CD4-positive, alpha-beta T cell treated with Interleukin-12 subunit alpha and Interleukin-12 subunit beta, for 1 hour (primary cell): ENCODE data around the gene KLHDC7B.

Experiments
- DNase-seq: peaks from one replicate; pipeline ENCODE4 v3.0.0-alpha.2; 2020

Gene KLHDC7B

DNA sequence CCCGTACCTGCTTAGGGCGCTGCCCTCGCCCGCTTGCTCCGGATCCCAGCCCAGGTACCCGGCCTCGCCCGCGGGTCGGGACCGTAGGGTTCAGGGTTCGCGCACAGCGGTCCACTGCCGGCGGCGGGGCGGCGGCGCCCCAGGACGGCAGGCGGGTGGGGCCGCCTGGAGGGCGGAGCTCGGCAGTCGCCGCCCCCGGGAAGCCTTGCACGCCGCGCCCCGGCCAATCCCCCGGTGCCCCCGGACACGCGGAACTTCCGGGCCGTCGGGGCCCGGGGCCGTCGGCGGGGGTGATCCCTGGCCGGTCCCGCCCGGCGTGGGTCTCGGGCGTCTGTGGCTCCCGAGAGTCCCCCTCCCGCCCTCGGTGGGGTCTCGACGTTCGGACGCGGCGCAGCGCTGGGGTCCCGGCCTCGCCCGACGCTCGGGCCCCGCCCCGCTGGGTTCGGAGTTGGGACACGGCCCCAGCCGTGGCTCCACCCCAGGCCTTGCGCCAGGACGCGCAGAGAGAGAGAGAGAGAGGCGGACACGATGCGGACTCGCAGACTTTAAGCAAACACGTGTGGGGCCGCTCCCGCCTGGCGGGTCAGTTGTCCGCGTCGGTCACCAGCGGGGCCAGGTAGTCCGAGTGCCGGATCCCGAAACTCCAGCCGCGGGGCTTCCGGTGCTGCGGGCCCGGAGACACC lies 15.7 kb upstream of the KLHDC7B start, which contains the start of gene TYMP:
TSS of gene TYMP (minus strand) at position 116 of the 683 bp plus-strand sequence. CDS start 303 bp downstream, outside the sequence.
- DNase-seq = peak; percentile 81

DNA sequence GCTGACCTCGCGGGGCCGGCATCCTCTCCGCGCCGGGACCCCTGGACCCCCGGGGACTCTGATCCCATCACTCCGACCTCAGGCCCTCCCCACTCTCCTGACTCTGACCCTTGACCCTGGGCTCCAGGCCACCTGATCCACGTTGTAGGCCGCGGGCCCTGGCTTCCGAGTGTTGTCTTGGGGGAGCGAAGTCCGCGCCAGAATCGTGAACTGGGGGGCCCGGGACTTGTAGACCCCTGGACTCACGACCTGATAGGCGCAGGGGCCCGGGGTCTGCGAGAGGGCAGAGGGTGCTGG lies 15.2 kb upstream of the KLHDC7B start:
- no peak for DNase-seq

DNA sequence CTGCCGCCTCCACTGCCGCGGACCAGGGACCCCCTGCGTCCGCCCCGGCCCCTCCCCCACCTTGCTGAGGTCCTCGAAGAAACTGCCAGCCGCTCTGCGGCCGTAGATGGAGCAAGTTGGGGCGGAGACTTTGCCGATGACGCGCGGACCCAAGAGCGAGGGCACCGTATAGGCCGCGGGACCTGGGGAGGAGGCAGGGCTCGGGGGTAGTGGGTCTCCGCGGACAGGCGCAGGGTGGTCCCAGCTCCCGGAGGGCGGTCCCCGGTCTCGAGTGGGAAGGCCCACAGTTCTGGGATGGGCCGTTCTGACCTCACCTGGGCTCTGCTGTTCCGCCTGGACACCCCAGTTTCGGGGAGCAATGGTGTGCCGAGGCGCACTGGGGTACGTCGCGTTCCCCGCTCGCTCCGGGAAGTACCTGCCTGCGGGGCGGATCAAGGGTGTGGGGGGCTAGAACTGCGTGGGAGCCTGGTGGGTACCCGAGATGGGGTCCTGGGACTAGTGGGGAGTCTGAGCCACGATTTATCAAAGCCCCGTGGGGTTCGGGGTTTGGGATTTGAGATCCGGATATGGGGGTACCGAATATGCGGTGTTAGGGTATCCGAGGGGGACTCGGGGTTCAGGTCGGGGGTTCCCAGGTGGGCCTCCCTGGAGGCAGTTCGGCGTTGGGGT lies 14.7 kb upstream of the KLHDC7B start:
- DNase-seq = peak; percentile 85

DNA sequence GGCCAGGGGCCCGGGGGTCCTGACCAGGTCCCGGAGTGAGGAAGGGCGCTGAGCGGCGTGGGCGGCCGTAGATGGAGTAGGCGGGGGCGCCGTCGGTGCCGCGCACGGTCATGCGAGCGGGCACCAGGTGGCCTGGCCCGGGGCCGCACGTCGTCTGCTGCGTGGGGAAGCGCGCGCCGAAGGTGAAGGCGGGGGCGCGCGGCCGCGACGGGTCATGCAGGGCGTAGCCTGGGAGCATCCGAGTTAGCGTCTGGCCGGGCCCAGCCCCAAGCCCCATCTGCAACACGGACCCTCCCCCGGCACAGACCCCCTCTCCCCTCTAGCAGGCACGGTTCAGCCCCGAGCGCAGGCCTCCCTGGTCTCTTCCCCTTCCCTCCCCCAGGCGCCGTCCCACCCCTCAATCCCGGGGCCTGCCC lies 14.1 kb upstream of the KLHDC7B start:
- DNase-seq = peak; percentile 74

DNA sequence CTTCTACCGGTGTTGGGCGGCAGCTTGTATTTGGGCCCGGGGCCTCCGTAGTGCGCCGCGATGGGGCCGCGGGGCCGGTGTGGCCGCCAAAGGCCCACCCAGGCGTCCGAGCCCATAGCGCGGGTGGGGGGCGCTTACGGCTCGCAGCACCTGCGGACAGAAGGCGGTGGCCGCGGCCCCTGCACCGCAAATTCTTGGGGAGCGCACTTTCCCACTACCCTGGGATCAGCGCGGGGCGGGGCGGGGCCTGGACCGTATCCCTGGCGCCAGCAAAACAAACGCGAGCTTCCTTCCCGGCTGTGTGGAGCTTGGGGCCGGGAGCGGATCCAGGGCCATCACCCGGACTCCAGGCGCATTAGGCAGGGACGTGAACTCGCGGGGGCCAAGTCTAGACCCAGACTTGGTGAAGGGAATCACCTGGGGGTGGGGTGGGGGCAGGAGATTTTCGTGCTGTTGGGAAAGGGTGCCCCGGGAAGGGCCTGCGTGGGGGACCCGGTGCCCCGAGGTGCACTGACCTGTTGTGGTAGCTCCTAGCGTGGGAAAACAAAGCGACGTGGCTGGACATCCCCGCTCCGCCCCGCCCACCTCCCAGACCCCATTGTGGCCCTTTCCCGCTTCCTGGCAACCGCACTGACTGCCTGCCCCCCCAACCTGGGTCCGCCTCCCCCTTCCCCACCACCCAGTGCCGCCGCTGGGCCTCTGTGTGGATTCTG lies 13.6 kb upstream of the KLHDC7B start:
- DNase-seq = peak; percentile 26

DNA sequence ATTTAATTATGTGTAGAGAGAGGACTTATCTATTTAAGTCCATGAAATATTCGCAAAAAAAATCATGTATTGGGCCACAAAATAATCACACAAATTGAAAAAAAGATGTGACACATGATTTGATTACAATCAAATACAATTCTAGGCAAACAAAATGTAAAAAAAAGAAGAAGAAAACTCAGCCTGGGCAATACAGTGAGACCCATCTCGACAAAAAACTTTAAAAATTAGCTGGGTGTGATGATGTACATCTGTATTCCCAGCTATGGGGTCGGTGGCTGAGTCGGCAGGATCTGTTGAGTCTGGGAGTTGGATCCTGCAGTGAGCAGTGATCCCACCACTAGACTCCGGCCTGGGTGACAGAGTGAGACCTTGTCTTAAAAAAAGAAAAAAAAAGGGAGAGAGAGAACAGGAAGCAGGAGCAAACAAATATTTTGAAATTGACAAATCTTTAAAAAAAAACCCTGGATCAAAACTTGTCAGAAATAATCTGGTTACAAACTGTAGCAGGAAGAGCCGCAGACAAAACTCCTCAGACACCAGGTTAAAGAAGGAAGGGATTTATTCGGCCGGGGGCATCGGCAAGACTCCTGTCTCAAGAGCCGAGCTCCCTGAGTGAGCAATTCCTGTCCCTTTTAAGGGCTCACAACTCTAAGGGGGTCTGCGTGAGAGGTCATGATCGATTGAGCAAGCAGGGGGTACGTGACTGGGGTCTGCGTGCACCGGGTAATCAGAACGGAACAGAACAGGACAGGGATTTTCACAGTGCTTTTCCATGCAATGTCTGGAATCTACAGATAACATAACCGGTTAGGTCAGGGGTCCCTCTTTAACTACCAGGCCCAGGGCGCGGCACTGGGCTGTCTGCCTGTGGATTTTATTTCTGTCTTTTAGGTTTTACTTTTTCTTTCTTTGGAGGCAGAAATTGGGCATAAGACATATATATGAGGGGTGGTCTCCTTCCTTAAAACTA lies 12.6 kb upstream of the KLHDC7B start:
- no peak for DNase-seq

DNA sequence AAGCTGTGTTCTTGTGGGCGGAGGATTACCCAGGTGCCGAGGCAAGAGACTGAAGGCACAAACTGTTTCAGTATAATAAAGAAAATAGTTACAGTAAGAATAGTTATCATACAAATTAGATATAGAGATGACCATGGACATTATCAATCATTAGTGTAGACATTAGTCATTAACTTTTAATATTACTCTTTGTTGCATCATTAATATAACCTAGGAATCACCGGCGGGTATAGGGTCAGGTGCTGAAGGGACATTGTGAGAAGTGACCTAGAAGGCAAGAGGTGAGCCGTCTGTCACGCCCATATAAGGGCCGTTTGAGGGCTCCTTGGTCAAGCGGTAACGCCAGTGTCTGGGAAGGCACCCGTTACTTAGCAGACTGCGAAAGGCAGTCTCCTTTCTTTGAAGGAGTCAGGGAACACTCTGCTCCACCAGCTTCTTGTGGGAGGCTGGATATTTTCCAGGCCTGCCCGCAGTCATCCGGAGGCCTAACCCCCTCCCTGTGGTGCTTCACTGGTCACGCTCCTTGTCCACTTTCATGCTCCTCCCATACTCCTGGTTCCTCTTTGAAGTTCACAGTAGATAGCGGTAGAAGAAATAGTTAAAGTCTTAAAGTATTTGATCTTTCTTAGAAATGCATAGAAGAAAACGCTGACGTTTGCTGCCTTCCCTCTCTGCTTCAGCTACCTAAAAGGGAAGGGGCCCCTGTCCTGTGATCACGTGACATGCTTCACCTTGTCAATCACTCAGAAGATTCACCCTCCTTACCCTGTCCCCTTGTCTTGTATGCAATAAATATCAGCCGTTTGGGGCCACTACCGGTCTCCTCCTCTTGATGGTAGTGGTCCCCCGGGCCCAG lies 11.6 kb upstream of the KLHDC7B start:
- peak; percentile 46 for DNase-seq

DNA sequence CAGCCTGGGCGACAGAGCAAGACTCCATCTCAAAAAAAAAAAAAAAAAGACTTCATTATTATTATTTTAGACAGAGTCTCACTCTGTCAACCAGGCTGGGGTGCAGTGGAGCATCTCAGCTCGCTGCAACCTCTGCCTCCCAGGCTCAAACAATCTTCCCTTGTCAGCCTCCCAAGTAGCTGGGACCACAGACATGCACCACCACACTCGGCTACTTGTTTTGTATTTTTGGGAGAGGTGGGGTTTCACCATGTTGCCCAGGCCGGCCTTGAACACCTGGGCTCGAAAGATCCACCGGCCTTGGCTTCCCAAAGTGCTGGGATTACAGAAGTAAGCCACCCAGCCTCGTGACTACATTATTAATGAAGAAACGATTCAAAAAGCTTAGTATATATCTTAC lies 10.6 kb upstream of the KLHDC7B start:
- DNase-seq = no peak

DNA sequence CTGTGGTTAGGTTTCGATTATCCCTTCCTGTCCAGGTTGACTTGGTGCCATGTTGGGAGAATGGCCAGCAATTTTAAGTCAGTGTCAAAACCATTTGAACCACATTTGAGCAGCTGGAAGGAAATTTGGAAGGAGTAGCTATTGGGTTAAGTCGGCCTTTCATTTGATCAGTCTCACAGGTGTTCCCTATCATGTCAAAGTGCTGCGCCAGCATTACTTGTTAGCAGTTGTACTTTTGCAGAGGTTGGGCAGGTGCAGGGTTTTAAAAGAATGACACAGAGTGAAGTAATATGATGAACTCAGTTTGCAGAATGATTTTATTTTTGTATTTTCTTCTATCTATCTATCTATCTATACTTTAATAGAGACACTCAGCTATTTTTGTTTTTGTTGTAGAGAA lies 9.5 kb upstream of the KLHDC7B start:
- DNase-seq = no peak

DNA sequence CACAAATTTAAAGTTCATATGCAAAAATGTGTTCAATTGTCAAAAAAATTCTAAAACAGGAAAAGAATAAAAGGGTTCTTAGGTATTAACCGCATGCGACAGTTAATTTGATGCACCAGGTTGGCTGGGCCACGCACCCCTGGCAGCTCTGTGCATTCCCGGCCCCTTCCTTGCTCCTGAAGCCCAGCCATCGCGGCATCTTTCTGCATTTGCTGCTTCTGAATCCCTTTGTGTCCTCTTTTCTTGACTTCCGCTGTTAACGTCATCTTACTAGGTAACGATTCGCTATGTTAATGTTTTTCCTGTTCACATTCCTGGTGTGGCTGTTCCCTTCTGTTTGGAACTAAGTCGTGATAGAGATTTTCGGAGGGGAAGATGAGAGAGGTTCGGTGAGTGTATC lies 7.9 kb upstream of the KLHDC7B start:
- DNase-seq = no peak

DNA sequence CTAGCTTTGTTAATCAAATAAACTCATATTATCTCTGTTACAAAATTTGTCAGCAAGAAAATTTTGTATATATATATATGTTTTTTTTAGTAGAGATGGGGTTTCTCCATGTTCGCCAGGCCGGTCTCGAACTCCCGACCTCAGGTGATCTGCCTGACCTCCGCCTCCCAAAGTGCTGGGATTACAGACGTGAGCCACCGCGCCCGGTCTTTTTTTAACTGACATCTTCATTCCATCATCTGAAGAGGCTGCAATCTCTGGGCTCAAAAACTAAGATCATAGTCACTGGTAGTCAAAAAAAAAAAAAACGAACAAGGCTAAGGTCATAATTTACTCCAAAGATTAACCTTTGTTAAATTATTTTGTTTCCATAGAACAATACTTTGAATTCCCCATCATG lies 5.3 kb upstream of the KLHDC7B start:
- DNase-seq = no peak

DNA sequence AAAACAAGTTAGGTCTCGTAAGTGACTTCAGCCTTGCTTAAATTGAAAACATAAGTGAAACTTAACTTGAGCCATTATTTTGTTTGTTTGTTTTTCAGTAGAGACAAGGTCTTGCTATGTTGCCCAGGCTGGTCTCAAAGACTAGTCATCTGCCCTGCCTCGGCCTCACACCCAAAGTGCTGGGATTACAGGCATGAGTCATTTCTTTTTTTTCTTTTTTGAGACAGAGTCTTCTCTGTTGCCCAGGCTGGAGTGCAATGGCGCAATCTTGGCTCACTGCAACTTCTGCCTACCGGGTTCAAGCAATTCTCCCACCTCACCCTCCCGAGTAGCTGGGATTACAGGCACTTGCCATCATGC lies 4.1 kb upstream of the KLHDC7B start:
- peak; percentile 36 for DNase-seq

DNA sequence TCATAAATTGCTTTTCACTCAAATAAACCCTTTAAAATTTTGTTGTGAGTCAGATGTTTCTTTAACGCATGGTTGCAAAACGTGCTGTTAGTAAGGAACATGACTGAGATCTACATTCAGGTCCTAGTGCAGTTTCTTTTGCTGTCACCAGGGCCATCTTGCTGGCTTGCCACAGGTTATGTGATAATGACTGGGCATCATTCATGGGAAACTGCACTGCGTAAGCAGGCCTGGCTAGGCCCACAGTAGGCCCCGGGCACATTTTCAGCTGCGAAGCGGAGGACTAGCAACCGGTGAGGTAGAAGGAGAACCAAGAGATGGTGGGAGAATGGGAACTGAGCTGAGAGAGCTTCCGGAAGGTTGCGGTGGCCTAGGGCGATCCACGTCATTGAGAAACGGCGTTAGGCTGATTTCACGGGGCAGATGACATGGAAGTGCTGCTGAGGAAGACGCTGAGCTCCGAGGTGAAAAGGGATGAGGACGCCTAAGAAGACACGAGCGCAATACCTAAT lies 3.2 kb upstream of the KLHDC7B start:
- no peak for DNase-seq

DNA sequence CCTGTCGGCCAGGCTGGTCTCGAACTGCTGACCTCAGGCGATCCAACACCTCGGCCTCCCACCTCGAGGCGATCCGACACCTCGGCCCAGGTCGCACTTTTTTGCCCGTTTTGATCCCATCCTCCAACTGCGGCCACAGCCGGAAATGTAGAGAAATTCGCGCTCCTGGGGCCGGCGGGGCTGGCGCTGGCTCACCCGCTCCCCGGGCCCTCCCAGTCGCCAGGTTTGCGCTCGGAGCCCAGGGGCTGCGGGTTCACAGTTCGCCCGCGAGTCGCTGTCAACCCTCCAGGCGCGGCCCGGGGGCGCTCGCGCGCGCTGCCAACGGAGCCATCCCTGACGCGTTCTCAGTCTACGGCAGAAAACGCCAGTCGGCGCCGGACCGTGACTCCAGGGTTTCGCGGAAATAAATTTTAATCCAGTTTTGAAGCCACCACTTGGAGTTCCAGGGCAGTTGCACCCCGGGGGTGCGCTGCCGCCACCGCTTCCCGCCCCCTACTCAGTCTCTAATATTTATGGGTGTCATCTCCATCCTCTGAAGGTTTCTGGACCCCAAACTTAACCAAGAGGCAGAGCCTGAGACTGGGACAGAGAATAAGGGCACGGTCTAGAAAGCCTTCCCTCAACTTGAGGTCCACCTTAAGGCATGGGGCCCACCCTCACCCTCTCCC lies 1.5 kb upstream of the KLHDC7B start:
- DNase-seq = peak; percentile 88

DNA sequence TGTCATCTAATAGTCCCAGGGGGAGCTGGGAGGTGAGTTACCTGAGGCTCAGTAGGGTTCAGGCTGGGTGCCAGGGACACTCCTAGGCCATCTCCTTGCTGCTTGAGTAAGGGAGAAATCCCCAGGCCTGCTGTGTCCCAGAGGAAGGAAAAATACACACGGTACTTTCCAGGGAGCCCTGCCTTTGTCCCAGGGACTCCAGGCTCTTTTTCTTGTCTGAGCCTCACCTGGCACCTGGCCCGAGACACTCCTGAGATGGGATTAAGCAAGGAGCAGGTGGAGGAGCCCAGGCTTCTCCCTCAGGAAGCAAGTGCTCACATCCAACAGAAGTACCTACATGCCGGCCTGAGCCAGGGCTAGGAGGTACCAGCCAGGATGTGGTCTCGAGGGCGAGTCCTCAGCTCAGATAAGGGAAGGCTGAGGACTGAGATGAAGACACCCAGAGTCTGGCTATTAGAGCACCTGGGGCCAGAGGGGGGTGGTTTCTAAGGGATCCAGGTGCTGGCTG lies 899 bp upstream of the KLHDC7B start:
- peak; percentile 50 for DNase-seq

DNA sequence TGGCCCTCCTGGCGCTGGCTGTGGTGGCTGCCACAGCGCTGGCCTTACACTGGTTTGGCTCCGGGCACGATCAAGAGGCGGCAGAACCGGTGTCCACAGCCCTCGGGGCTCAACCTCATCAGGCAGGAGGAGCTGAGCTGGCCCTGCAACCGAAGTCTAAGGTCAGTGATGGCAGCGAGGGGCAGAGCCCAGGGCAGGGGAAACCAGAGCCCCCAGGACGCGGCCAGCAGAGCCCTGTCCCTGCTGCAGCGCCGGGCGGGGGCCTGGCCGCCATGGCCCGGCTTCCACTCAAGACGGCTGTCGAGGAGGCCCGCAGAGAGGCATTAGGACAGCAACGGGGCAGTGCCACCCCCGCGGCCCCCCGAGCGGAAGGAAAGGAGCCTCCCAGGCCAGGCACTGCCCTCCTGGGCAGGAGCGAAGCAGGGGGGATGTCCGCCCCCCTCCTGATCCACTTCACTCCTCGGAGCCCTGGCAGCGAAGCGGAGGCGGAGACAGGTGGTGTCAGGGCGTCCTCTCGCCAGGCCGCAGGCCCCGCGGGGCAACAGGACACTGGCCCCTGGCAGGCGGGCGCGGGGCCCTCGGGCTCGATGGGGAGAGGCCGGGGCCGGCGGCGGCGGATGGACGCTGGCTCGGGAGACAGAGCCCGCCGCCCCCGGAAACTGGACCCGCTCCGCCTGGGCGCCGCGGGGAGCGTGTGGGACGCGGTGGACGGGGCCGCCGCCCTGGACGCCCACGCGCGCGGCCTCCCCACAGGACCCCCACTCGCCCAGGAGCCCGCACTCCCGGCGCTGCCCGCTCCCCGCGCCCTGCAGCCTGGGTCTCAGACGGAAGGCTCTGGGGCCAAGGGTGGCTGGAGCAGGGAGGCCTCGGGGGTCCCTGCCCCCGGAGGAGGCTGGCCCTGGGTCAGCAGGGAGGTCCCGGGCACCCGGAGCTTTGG lies 895 bp downstream of the KLHDC7B start:
- no peak for DNase-seq

DNA sequence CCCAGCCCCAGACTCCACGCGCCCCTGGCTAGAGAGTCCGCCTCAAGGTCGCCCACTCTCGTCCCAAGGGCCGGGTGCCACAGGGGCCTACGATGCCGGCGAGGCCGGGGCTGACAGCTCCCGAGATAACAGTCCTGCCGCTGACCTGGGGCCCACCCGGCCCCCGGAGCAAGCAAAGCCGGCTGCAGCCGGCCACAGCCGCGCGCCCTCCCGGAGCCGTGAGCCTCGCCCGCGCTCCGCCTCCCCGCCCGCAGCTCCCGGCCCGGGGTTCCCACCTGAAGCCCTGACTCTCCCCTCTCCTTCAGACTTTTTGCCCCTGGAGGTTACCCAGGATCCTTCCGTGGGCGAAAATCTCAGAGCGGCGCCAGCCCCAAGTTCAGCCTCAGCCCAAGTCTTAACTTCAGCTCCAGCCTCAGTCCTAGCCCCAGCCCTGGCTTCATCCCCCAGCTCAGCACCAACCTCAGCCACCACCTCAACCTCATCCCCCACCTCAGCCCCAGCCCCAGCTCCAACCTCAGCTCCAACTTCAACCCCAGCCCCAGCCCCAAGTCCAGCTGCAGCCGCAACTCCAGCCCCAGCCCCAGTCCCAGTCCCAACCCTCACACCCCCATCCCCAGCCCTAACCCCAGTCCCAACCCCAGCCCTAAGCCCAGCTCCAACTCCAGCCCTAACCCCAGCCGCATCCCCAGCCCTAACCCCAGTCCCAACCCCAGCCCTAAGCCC lies 1.7 kb downstream of the KLHDC7B start:
- DNase-seq = no peak

DNA sequence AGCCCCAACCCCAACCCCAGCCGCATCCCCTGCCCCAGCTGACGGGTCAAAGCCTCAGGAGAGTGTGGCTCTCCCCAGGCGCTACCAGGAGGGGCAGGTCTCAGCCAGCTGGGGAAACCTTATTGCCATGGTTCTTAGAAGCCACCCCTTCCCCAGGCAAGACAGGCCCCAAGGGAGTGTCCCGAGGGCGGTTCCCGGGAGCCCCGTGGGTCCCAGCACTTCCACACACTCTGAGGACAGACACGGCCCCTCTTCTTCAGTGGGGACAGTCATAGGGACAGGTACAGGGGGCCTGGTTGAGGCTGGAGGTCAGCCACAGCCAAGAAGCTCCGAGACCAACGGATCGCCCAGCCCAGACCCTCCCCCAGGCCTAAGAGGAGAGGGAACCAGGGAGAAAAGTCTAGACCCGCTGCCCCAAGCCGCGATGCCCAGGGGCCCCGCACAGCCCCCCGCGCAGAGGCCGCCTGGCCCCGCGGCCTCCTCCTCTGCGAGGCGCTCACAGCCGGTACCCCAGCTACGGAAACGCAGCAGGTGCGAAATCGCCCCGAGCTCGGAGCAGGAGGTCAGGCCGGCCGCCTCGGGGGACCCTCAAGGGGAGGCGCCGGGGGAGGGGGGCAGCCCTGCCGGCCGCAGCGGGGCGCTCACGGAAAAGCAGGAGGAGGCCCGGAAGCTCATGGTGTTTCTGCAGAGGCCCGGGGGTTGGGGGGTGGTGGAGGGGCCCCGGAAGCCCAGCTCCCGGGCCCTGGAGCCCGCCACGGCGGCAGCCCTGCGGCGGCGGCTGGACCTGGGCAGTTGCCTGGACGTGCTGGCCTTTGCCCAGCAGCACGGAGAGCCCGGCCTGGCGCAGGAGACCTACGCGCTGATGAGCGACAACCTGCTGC lies 2.6 kb downstream of the KLHDC7B start:
- peak; percentile 63 for DNase-seq
